GM19438 (cell line): ENCODE data around the gene ARPP19.
"Not testable (repeated sequence)": the region's sequence is repeated elsewhere in the genome, so short reads cannot be mapped to it uniquely, and the experiment has no call there.

Experiments
- ATAC-seq: cut with Tn5 transposase; IDR thresholded peaks from one replicate; pipeline ENCODE4 v1.9.1; 2021; ENCODE audit warnings: low read depth; ENCODE audit not compliant: unreplicated experiment

The ARPP19 gene

DNA sequence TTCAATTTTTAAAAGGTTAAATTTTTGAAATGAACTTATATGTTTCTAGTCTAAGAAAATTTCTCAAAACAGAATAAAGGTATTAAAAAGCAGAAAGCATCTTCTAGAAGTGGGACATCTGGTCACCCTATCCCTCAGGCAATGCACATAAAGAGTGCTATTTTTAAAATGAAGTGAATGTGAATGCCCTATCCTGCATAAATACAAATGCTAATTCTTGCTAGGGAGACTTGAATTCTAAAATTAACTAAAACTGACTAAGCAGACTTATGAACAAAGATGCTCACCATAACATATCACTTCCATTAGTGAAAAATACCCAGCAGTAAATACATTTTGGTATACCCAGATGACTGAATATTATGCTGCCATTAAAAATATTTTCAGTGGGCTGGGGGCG lies 51.8 kb downstream of the ARPP19 start:
- no peak for ATAC-seq

GRCh38 chr15:52515343-52515742 lies 53.5 kb downstream of the ARPP19 start:
- ATAC-seq, result no peak

DNA sequence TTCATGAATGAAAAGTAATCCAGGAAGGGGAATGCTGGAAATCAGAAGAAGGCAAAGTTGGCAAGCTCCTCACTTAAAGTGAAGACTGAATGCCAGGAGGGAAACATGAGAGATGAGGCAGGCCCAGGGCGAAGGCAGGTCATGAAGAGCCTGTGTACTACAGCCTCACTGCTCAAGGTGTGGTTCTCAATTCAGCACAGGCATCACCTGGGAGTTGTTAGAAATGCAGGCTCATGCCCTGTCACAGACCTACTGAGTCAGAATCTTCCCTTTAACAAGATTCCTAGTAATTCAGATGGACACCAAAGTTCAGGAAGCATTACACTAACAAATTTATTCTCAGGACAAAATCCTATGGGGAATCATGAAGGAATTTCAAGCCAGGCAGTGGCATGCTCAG lies 54.3 kb downstream of the ARPP19 start:
- no peak for ATAC-seq

DNA sequence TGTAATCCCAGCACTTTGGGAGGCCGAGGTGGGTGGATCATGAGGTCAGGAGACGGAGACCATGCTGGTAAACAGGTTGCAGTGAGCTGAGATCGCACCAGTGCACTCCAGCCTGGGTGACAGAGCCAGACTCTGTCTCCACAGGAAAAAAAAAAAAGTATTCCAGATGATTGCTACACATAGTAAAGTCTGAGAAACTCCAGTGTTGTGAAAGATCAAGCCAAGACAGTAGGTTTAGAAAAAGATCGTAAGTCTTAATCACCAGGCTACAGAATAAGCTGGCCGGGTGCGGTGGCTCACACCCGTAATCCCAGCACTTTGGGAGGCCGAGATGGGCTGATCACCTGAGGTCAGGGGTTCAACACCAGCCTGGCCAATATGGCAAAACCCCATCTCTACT lies 56.0 kb downstream of the ARPP19 start:
- not testable (repeated sequence) for ATAC-seq

DNA sequence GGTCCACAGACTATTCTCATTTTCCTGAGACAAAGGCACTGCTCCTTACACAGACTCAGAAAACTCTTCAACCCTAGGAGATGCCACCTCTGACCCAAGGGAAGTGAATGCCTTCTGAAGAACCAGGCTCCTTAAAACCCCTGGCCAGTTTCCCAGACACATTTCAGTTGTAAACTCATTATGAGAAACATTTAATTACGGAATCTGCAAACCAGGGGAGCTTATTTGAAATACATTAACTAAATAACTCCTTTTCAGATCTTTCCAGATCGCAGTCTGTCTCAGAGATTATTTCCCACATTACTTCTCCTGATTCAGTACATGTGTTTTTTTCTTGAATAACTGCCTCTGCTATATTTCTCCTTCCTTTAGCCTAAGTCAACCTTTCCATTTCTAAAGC lies 57.7 kb downstream of the ARPP19 start:
- ATAC-seq, result no peak

GRCh38 chr15:52509500-52510245 lies 59.2 kb downstream of the ARPP19 start:
- ATAC-seq, result no peak

- ATAC-seq, result no peak
Measured at GRCh38 chr15:52506549-52506948, 62.3 kb downstream of the ARPP19 start.

DNA sequence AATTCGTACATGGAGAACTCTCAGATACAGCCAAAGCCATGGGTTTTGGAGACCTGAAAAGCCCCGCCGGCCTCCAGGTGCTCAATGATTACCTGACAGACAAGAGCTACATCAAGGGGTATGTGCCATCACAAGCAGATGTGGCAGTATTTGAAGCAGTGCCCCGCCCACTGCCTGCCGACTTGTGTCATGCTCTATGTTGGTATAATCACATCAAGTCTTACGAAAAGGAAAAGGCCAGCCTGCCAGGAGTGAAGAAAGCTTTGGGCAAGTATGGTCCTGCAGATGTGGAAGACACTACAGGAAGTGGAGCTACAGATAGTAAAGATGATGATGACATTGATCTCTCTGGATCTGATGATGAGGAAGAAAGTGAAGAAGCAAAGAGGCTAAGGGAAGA lies 63.7 kb downstream of the ARPP19 start:
- no peak for ATAC-seq

GRCh38 chr15:52503788-52504496 lies 64.9 kb downstream of the ARPP19 start:
- ATAC-seq, result peak; percentile 78

- no peak for ATAC-seq
Measured at GRCh38 chr15:52502608-52503007, 66.2 kb downstream of the ARPP19 start.

- ATAC-seq, result no peak
Measured at GRCh38 chr15:52499506-52499905, 69.3 kb downstream of the ARPP19 start.

GRCh38 chr15:52498706-52499105 lies 70.1 kb downstream of the ARPP19 start:
- ATAC-seq, result no peak
